Measurements from ENCODE around the gene ZNF800.

GRCh38 chr7:127387974-127388373, 4.5 kb downstream of the ZNF800 start:
- TF ChIP-seq POLR2AphosphoS5 (IDR thresholded peaks at IDR 0.05; ENCODE audit: low read depth, low read length), result no peak
- no peak for TF ChIP-seq SIN3A (IDR thresholded peaks at IDR 0.05; ENCODE audit: borderline replicate concordance, insufficient read depth, low read length)
- no peak for TF ChIP-seq TAF1 (IDR thresholded peaks at IDR 0.05; ENCODE audit: borderline replicate concordance, insufficient read depth, low read length)
- TF ChIP-seq REST (IDR thresholded peaks at IDR 0.05; ENCODE audit: insufficient read depth in 1 of 2, low read depth in 2 of 2, low read length in 2 of 2), result no peak
- TF ChIP-seq FOXP2 (optimal IDR thresholded peaks at IDR 0.05; ENCODE audit: borderline replicate concordance, extremely low read depth, extremely low read length, insufficient read depth), result no peak

All from PFSK-1 (cell line).